Measurements from ENCODE around the gene CACNA2D3. TPM values are rescaled to one million over a fixed set of nuclear protein-coding genes. Genes with fewer than 3 reads are reported as not detected.

Gene CACNA2D3
- total RNA-seq, 1 donor from 2014 or later, result 21.2 TPM

DNA sequence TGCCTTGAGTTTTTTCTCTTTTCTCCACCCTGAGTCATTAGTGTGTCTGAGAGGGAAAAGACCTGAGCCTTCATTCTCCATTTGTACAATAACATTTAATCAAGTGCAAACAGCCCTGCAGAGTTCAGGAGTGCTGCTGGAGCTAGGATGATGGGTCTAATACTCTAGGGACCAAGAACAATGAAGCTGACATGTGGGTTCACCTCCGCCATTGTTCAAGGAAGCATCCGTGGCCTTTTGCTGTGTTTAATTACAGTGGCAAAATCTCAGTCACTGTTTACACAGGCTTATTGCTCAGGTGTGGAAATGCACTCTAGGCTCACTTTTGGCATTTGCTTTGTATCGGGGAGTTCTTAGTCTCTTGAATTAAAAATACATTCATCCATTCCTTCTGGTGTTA is 545.9 kb downstream of the CACNA2D3 start:
- H3K4me1 ChIP-seq, result peaks cover 19% of the 10 kb centered on the region
- H3K36me3 ChIP-seq, result no peaks in the 10 kb centered on the region
- no peak for TF ChIP-seq CTCF (IDR thresholded peaks at IDR 0.05; ENCODE audit: borderline replicate concordance)
- no peak for DNase-seq
- intact Hi-C loops (cut with micrococcal nuclease), result no loop called here
- no peaks in the 10 kb centered on the region for H3K9me3 ChIP-seq (replicated peaks)
- H3K4me3 ChIP-seq, result no peak overlapping the region
- H3K27ac ChIP-seq (replicated peaks), result no peak overlapping the region
- H3K27me3 ChIP-seq (ENCODE audit: low read depth), result no peaks in the 10 kb centered on the region

DNA sequence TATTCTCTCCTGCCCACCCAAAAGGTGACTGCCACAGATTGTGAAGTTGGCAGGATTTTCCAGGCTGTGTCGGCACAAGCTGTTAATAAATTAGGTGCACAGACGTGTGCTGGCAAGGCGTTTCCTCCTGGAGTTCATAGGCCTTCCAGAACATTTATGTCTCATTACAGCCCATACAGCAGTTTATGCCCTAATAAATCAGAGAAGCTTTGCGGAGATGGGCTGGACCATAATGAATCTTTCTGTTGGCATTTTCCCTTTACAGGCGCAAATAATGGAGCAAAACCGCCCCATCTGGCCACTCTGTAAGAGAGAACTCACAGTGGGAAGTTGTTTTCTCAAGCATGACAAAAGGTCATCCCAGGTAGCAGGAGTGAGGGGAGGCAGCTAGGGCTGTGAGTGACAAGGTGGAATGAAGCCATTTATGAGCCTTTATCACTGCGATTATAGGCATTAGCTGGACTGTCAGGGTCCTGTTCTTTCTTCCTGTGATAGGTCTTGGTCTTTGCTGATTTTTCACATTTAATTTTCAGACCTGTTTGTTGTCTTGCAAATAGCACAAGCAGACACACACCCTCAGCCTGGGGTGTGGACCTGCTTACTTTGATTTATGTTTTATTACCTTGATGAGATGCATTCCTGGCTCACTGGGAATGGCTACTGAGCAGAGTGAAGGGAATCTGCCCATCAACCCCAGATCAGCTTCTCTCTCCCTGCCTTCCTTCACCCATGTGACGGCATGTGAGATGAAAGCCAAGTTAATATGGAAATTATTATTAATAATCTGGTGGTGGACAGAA is 548.0 kb downstream of the CACNA2D3 start:
- H3K36me3 ChIP-seq, result no peaks in the 10 kb centered on the region
- no peak for DNase-seq
- intact Hi-C loops (cut with micrococcal nuclease), result no loop called here
- H3K9me3 ChIP-seq (replicated peaks), result no peaks in the 10 kb centered on the region
- H3K27me3 ChIP-seq (ENCODE audit: low read depth), result no peaks in the 10 kb centered on the region
- no peak overlapping the region for H3K4me3 ChIP-seq
- peaks cover 19% of the 10 kb centered on the region for H3K4me1 ChIP-seq
- no peak for TF ChIP-seq CTCF (IDR thresholded peaks at IDR 0.05; ENCODE audit: borderline replicate concordance)
- H3K27ac ChIP-seq (replicated peaks), result no peak overlapping the region

DNA sequence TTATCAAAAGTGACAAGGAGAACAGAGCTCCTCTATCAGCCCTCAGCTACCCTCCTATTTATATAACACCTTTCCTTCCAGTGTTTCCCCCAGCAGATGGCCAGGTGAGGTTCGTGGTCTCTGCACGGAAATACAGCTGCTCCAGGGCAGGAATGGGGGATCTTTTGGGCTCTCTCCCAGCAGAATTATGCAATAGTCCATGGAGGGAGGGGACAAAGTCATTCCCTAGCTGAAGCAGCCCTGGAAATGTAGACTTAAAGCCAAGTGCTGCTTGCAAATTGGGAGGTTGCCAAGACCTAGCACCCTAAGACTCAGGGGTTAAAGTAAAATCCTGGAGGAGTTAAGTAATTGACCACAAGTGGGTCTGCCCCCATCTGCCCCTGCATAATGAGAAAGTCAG is 549.2 kb downstream of the CACNA2D3 start:
- no peak for DNase-seq
- Histone ChIP-seq H3K9me3 (replicated peaks) (no peaks in the 10 kb centered on the region), H3K36me3 (no peaks in the 10 kb centered on the region), H3K4me1 (peaks cover 19% of the 10 kb centered on the region), H3K27me3 (ENCODE audit: low read depth) (no peaks in the 10 kb centered on the region), H3K27ac (replicated peaks) (no peak overlapping the region), H3K4me3 (no peak overlapping the region)
- intact Hi-C loops (cut with micrococcal nuclease), result no loop called here
- no peak for TF ChIP-seq CTCF (IDR thresholded peaks at IDR 0.05; ENCODE audit: borderline replicate concordance)

- H3K27me3 ChIP-seq (ENCODE audit: low read depth), result no peaks in the 10 kb centered on the region
- H3K36me3 ChIP-seq, result no peaks in the 10 kb centered on the region
- H3K27ac ChIP-seq (replicated peaks), result no peak overlapping the region
- TF ChIP-seq CTCF (IDR thresholded peaks at IDR 0.05; ENCODE audit: borderline replicate concordance), result no peak
- peaks cover 9% of the 10 kb centered on the region for H3K4me1 ChIP-seq
- DNase-seq, result no peak
- H3K4me3 ChIP-seq, result no peak overlapping the region
- H3K9me3 ChIP-seq (replicated peaks), result no peaks in the 10 kb centered on the region
- intact Hi-C loops (cut with micrococcal nuclease), result no loop called here
Measured at GRCh38 chr3:54676087-54676486, 553.7 kb downstream of the CACNA2D3 start.

GRCh38 chr3:54681706-54682105 is 559.4 kb downstream of the CACNA2D3 start:
- no peak for DNase-seq
- H3K27ac ChIP-seq (replicated peaks), result no peak overlapping the region
- no peak overlapping the region for H3K4me3 ChIP-seq
- H3K4me1 ChIP-seq, result no peaks in the 10 kb centered on the region
- no peak for TF ChIP-seq CTCF (IDR thresholded peaks at IDR 0.05; ENCODE audit: borderline replicate concordance)
- intact Hi-C loops (cut with micrococcal nuclease), result no loop called here
- no peaks in the 10 kb centered on the region for H3K36me3 ChIP-seq
- no peaks in the 10 kb centered on the region for H3K9me3 ChIP-seq (replicated peaks)
- no peaks in the 10 kb centered on the region for H3K27me3 ChIP-seq (ENCODE audit: low read depth)
